ENCODE measurements around the gene TMEM53.

TMEM53 gene

DNA sequence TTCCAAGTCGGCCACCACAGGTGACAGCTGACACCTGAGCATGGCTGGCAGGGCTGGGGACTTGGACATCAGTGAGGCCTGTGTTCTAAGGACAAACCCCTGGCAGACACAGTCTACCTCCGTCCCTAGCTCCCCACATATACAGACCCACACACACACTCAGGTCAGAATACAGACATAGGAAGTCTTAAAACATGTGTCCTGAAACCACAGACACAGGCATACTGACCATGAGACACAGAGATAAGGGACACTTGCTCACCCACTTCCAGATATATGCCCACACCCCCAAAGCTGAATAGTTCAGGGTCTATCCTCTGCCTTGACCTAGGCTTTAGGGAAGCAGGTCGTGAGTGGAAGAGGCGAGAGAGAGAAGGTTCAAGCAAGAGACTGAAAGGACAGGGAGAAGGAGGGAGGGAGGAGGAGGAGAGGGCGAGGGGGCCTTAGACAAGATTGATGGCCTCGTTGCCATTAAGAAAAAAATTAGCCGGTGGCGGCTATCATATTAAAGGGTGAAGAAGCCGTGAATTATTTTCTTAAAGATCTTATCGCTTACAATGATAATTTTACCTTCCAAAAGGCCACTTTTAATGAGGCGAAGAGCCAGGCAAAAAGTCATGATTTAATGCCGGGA is 49.9 kb downstream of the TMEM53 start:
- DNase-seq: no peak

DNA sequence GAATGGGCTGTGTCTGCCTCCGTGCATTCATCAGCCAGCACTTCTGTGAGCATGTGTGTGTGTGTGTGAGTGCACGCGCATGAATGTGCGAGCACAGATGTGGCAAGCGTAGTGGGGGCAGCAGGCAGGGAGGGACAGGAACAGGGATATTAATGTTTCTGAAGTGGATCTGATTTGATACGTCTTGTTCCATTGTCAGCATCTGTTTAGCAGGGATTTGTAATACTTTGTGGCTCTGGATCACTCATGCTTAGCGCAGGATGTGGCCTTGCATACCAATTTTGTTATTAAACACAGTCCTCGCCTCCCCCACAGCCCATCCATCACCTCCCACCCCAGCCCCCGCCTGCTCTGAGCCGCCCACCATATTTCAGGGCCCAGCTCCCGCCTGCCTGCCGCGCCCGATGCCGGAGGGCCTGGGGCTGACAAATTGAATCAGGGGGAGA is 52.4 kb downstream of the TMEM53 start:
- DNase-seq: no peak

DNA sequence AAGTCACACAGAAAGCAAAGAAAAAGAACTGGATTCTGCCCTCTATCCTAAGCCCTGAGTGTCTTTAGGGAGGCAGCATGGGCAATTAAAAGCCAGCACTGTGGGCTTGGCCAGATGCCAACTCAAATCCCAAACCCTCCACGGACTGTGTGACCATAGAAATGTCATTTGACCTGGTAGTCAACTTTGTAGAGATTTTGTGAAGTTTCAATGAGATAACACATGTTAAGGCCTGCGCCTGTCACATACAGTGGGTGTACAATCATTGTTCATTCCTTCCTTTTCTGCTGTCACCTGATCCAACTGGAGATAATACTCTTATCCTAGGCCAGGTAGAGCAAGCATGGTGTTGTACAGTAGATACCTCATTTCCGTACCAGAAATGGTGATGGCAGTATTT is 54.2 kb downstream of the TMEM53 start:
- DNase-seq: no peak

- no peak for DNase-seq
Measured at GRCh38 chr1:44619261-44619900, 54.9 kb downstream of the TMEM53 start.

- no peak for DNase-seq
Measured at GRCh38 chr1:44617703-44618029, 56.6 kb downstream of the TMEM53 start.

DNA sequence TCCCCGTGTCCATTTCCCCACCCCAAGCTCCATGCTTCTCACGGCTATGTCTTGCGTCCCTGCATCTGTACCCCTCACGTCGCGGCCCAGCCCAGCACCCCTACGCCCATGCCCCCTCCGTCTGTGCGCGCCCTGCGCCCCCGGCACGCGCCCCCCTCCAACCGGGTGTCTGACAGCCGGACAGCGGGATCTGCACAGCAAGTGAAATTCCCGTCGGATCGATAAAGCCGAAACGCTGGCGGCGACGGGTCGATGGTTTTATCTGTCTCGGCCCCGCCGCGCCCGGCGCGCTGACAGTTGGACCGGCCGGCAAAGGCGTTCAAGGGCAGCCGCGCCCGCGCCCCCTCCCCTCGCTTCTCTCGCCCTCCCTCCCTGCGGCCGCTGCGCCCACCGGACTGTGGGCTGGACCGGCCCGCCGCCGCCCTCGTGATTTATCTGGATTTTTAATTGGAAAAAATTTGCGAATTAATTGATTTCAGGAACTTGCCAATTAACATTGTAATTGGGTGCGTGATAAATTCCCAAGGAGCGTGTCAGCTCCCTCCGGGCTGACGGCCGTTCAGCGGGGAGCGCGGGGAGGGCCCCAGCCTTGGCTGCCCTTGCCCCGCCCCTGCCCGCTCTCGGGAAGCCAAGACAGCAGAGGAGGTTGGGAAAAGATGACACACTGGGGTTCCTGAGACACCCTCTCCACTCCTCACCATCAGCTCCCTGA is 57.1 kb downstream of the TMEM53 start:
- no peak for DNase-seq

DNA sequence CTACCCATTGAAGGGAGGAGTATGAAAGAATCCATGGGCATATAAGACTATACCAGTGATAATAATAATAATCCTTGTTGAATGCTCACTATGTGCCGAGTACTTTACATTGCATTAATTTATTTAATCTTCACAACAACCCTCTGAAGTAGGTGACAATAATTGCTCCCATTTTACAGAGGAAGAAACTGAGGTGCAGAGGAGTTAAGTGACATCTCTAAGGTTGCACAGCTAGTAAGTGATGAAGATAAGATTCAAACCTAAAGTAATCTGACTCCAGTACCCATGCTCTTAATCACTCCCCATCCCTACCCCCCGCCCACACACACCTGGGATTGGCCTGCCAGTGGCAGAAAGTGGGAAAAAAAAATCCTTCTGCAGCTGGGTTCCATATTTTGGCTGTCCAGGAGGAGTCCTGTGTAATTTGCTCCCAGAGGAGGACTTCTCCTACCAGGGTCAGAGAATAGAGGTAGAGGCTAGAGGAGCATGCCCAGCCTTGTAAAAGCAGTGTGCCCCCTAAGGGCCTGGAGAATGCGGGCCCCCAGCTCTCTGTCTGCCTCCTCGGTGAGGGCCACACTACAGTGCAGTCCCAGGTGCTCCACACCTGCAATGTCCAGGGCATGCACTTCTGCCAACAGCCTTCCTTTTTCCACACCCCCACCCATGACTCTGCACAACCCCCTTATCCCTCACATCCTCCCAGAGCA is 57.8 kb downstream of the TMEM53 start:
- no peak for DNase-seq

- no peak for DNase-seq
Measured at GRCh38 chr1:44613941-44614340, 60.3 kb downstream of the TMEM53 start.

DNA sequence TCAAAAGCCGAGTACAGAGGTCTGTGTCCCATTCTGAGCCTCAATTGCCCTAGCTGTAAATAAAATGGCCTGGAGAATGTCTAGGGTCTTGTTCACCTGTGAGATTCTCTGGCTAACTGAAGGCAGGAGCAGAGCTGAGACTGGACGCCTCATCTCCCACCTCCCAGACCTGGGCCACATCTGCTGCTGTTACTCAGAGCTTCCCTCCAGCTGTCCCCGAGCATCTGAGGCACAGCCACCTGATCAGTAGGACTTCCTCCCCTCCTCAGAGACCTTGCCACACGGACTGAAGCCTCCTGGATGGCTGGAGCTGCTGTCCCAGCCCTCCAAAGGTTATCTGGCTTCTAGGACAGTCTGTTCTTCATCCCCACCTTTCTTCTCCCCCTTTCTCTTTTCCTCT is 62.4 kb downstream of the TMEM53 start:
- no peak for DNase-seq

DNA sequence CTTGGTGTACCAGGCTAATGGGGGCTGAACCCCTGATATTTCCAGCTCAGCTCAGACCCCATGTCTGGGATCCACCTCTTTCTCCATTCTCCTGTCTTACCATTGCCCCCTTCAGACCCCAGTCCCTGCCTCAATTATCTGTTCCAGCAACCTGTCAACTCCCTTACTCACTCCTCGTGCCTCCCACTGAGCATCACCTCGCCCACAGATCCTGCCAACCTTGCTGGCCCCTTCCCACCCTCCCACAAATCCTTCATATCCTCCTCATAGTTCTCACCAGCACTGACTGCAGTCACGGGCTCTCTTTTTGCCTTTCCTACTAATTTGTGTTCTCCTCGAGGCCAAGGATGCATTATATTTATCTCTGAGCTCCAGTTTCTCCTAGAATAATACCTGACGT is 62.9 kb downstream of the TMEM53 start:
- no peak for DNase-seq

GRCh38 chr1:44610527-44611148 is 63.6 kb downstream of the TMEM53 start:
- no peak for DNase-seq

GRCh38 chr1:44609768-44610526 is 64.3 kb downstream of the TMEM53 start:
- DNase-seq: no peak

DNA sequence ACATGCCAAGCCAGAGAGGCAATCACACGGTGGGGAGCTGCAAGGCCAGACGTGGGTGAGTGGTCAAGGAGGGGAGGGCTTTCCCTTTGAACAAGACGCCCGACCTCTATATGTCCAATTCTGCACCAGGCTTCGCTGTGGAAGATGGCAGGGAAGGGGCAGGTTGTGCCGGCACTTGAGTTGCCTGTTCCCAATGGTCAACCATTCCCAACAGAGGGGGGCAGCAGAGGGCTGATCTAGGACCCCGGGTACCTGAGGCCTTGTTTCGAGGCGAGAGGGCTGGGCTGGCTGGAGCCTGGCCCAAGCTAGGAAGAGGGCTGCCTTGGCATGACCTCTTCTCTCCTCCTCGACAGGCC is 64.9 kb downstream of the TMEM53 start:
- no peak for DNase-seq

GRCh38 chr1:44608141-44608540 is 66.1 kb downstream of the TMEM53 start:
- DNase-seq: no peak

DNA sequence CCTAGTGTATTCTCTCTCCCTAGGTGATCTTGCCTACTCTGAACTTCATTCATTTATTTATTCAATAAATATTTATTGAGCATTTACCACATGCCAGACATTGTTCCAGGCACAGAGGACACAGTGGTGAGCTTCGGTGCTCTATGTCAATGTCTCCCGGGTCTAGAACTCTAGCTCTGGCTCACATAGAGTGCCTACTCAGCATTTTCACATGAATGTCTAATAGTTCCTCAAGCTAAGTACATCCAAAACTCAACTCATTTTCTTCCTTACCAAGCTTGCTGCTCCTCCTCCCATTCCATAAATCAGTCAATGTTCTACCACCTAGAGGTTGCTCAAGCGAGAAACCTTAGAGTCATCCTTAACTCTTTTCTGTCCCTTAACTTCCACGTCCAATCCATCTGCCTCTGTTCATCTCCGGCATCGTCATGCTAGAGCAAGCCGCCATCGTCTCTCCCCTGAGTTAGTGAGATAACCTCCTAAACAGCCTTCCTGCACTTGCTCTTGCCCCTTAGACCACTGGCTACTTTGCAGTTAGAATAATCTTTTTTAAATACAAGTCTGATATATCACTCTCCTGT is 67.5 kb downstream of the TMEM53 start:
- no peak for DNase-seq

DNA sequence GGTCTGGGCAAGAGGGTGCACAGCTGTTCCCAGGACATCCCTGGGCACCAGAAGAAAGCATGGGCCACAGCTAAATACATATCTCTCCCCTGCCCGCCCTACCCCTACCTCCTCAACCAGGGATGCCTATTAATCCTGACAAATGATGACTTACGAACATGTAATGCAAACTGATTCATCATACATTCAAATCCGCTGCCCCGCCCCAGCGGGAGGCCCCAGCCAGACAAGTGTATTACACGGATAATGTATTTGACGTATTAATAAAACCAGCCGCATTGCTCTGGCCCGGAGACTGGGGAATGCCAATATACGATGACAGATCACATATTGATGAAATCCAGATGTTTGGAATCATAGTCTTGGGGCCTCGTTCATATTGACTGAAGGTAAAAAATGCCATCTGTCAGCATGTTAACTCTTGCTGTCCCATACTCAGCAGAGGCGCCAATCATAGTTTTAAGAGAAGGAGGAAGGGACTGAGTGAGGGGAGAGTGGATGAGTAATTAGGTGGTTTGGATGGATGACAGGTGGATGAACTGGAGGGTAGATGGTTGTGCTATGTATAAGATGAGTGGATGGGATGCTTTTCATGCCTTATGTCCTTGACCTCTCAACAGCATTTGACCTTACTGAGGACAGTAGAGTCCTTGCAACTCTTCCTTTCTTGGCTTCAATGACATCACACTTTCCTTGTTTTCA is 68.2 kb downstream of the TMEM53 start:
- no peak for DNase-seq

GRCh38 chr1:44604157-44604955 is 69.9 kb downstream of the TMEM53 start:
- no peak for DNase-seq

DNA sequence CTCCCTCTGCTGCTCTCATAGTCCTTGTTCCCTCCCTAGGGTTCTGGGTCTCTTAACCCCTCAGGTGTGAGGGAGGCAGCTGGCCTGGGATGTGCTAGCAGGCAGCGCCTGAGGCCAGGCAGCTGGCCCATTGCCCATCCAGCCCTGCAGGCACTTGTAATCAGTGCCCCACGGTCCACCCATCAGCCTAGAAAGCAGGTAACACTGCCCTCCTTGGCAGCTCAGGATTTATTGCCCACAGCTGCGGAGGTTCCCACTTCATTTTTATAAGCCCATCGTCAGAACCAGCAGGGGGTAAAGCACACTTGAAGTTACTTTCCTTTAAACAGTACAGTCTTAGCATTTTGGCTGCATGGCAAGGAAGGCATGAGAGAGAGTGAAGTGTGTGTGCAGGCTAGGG is 70.6 kb downstream of the TMEM53 start:
- no peak for DNase-seq
